Limb (tissue), 2 donors: Measurements from ENCODE around the gene PPP1R3F.

Experiments
- DNase-seq, 2 donors: peaks; one replicate each; pipeline ENCODE4 v3.0.0-alpha.2; 2016; ENCODE audit errors: extremely low spot score in 2 of 2

The PPP1R3F gene

GRCh38 chrX:49247916-49248811 is 21.4 kb upstream of the PPP1R3F start:
- DNase-seq = peak in 1 of 2 donors; percentile 39

GRCh38 chrX:49249071-49249470 is 20.5 kb upstream of the PPP1R3F start:
- no peak for DNase-seq

GRCh38 chrX:49249616-49250015 is 20.0 kb upstream of the PPP1R3F start:
- DNase-seq = no peak

- DNase-seq = no peak
Observed at GRCh38 chrX:49250066-49250465, 19.5 kb upstream of the PPP1R3F start.

GRCh38 chrX:49250578-49250977 is 19.0 kb upstream of the PPP1R3F start:
- DNase-seq = no peak

- DNase-seq = no peak
Observed at GRCh38 chrX:49251325-49251724, 18.3 kb upstream of the PPP1R3F start.

- DNase-seq = no peak
Observed at GRCh38 chrX:49254639-49255038, 15.0 kb upstream of the PPP1R3F start.

- DNase-seq = no peak
Observed at GRCh38 chrX:49256268-49256995, 13.2 kb upstream of the PPP1R3F start.

GRCh38 chrX:49257074-49257790 is 12.4 kb upstream of the PPP1R3F start:
- DNase-seq = no peak

- no peak for DNase-seq
Observed at GRCh38 chrX:49257846-49258748, 11.5 kb upstream of the PPP1R3F start.

GRCh38 chrX:49258749-49259124 is 10.9 kb upstream of the PPP1R3F start:
- no peak for DNase-seq

GRCh38 chrX:49260221-49260985 is 9.2 kb upstream of the PPP1R3F start:
- DNase-seq = no peak

GRCh38 chrX:49262603-49263002 is 7.0 kb upstream of the PPP1R3F start:
- DNase-seq = no peak

- no peak for DNase-seq
Observed at GRCh38 chrX:49263631-49264030, 6.0 kb upstream of the PPP1R3F start.

GRCh38 chrX:49264460-49264859 is 5.1 kb upstream of the PPP1R3F start, which contains the start of gene FOXP3:
Gene FOXP3, minus strand, starts transcription at chrX:49264710. Its CDS starts 6,205 bp downstream, at chrX:49258505.
- no peak for DNase-seq

GRCh38 chrX:49266523-49267445 is 2.8 kb upstream of the PPP1R3F start:
- DNase-seq = no peak

- no peak for DNase-seq
Observed at GRCh38 chrX:49268702-49269009, 937 bp upstream of the PPP1R3F start.

GRCh38 chrX:49269010-49269766 is 405 bp upstream of the PPP1R3F start:
- DNase-seq = peak; percentile 93 to 94
